Right hindlimb (tissue), 1 donor: ENCODE data around the gene ALPI.

Source experiments
- DNase-seq: peaks from one replicate; pipeline ENCODE4 v3.0.0-alpha.2; 2018

The ALPI gene

GRCh38 chr2:232465061-232465460, 9.1 kb downstream of the ALPI start:
- DNase-seq, result no peak

- no peak for DNase-seq
Measured at GRCh38 chr2:232466221-232466620, 10.3 kb downstream of the ALPI start.

GRCh38 chr2:232473467-232473890, 17.5 kb downstream of the ALPI start:
- peak; percentile 41 for DNase-seq

GRCh38 chr2:232476045-232476444, 20.1 kb downstream of the ALPI start:
- peak; percentile 14 for DNase-seq

- peak; percentile 11 for DNase-seq
Measured at GRCh38 chr2:232476791-232477190, 20.8 kb downstream of the ALPI start.

- no peak for DNase-seq
Measured at GRCh38 chr2:232477751-232478510, 22.0 kb downstream of the ALPI start.

- peak; percentile 7 for DNase-seq
Measured at GRCh38 chr2:232478571-232479340, 22.8 kb downstream of the ALPI start.

GRCh38 chr2:232479341-232480200, 23.6 kb downstream of the ALPI start:
- DNase-seq, result peak; percentile 17

- DNase-seq, result peak; percentile 9
Measured at GRCh38 chr2:232480201-232481190, 24.5 kb downstream of the ALPI start.

- peak; percentile 11 for DNase-seq
Measured at GRCh38 chr2:232481322-232482140, 25.6 kb downstream of the ALPI start.

- peak; percentile 10 for DNase-seq
Measured at GRCh38 chr2:232482301-232483238, 26.6 kb downstream of the ALPI start.

GRCh38 chr2:232483311-232483922, 27.5 kb downstream of the ALPI start:
- no peak for DNase-seq

GRCh38 chr2:232483923-232484627, 28.1 kb downstream of the ALPI start:
- peak; percentile 7 for DNase-seq

GRCh38 chr2:232484628-232485347, 28.8 kb downstream of the ALPI start:
- peak; percentile 12 for DNase-seq

- peak; percentile 7 for DNase-seq
Measured at GRCh38 chr2:232485348-232485756, 29.4 kb downstream of the ALPI start.

GRCh38 chr2:232485757-232486557, 30.0 kb downstream of the ALPI start:
- DNase-seq, result peak; percentile 19
